ENCODE data around the gene SDE2.

- TF ChIP-seq CTCF (IDR thresholded peaks at IDR 0.05; ENCODE audit: insufficient read depth, low read length, poor library complexity, severe bottlenecking): no peak
- TF ChIP-seq EZH2phosphoT487 (conservative IDR thresholded peaks at IDR 0.05; ENCODE audit: low read length): no peak
These were observed 4.5 kb upstream of the SDE2 start for GRCh38 chr1:226003502-226004170.
